ENCODE measurements around the gene SF3B1. TPM values are rescaled to one million over a fixed set of nuclear protein-coding genes. Genes with fewer than 3 reads are reported as not detected.

The SF3B1 gene
- total and polyA plus RNA-seq, 7 experiments from 2014 or later: 130 to 737 (median 439) TPM

GRCh38 chr2:197472166-197472565, 37.3 kb upstream of the SF3B1 start:
- H3K4me3 Mint-ChIP-seq: no peak overlapping the region
- H3K4me1 Mint-ChIP-seq: peaks cover 0 to 3% (median 0%) of the 10 kb centered on the region in 7 donors
- H3K27me3 Mint-ChIP-seq: no peaks in the 10 kb centered on the region
- DNase-seq (no peak), ATAC-seq (no peak)
- Histone ChIP-seq H3K27ac (ENCODE audit: low read depth, low read length) (no peak overlapping the region), H3K27me3 (ENCODE audit: control insufficient read depth in 2 of 2, insufficient read depth in 2 of 2, low read length in 2 of 2) (no peaks in the 10 kb centered on the region), H3K4me3 (ENCODE audit: low read length) (no peak overlapping the region), H3K36me3 (ENCODE audit: control insufficient read depth in 2 of 3, insufficient read depth in 3 of 3, low read length in 3 of 3) (peaks cover 13 to 89% (median 45%) of the 10 kb centered on the region in 3 experiments), H3K9me3 (ENCODE audit: control insufficient read depth in 2 of 3, low read length in 3 of 3) (no peaks in the 10 kb centered on the region), H3K4me1 (ENCODE audit: control insufficient read depth in 2 of 2, insufficient read depth in 2 of 2, low read length in 2 of 2) (no peaks in the 10 kb centered on the region)
- CTCF ChIA-PET: no interaction called here
- no peaks in the 10 kb centered on the region for H3K9me3 Mint-ChIP-seq
- peaks cover 0 to 27% (median 22%) of the 10 kb centered on the region in 5 donors for H3K36me3 Mint-ChIP-seq
- intact Hi-C loops (cut with micrococcal nuclease): no loop called here
- H3K27ac Mint-ChIP-seq: peak overlapping the region in 3 of 9 donors; percentile 0 to 90 (median 67)
- POLR2A ChIA-PET: no interaction called here

DNA sequence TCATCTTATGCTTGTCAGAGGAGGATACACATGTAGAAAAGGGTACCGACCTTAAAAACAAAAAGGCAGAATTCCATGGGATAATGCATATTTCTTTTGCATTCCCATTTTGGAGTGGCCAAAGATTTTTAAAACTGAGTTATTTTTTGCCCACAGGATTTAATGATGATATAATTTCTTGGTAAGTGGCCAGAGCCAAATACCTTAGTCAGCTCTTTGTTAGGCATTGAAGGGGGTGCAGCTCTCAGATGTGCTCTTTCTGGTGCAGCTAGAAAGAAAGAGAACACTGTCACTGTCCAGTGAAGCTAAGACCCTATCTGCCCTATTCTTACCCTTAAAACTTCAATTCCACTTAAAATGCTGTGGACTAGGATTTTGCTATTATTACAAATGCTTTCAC, 29.3 kb upstream of the SF3B1 start:
- peaks cover 12 to 79% (median 33%) of the 10 kb centered on the region in 3 experiments for H3K36me3 ChIP-seq (ENCODE audit: control insufficient read depth in 2 of 3, insufficient read depth in 3 of 3, low read length in 3 of 3)
- Mint-ChIP-seq H3K4me3 (no peak overlapping the region), H3K4me1 (peaks cover 9 to 26% (median 15%) of the 10 kb centered on the region in 7 donors), H3K9me3 (no peaks in the 10 kb centered on the region), H3K27me3 (no peaks in the 10 kb centered on the region), H3K36me3 (peaks cover 12 to 35% (median 19%) of the 10 kb centered on the region in 5 donors), H3K27ac (peak overlapping the region in 1 of 9 donors; percentile 57)
- DNase-seq (no peak), ATAC-seq (no peak)
- no peaks in the 10 kb centered on the region for H3K9me3 ChIP-seq (ENCODE audit: control insufficient read depth in 2 of 3, low read length in 3 of 3)
- no peaks in the 10 kb centered on the region for H3K27me3 ChIP-seq (ENCODE audit: control insufficient read depth in 2 of 2, insufficient read depth in 2 of 2, low read length in 2 of 2)
- no peak overlapping the region for H3K27ac ChIP-seq (ENCODE audit: low read depth, low read length)
- CTCF ChIA-PET: no interaction called here
- POLR2A ChIA-PET: interaction anchor here (0.6 to 1.4 kb wide), 2 partner anchors 11 to 14 kb away, joined by 3 to 4 read pairs; partner anchors contain the start of gene COQ10B
- no peaks in the 10 kb centered on the region for H3K4me1 ChIP-seq (ENCODE audit: control insufficient read depth in 2 of 2, insufficient read depth in 2 of 2, low read length in 2 of 2)
- intact Hi-C loops (cut with micrococcal nuclease): loop anchor here in 1 of 2 donors (5.0 kb wide), 1 partner anchor 37 kb away; no protein-coding TSS in a partner anchor
- H3K4me3 ChIP-seq (ENCODE audit: low read length): no peak overlapping the region

- intact Hi-C loops (cut with micrococcal nuclease): loop anchor here in 1 of 2 donors (5.0 kb wide), 1 partner anchor 34 kb away; no protein-coding TSS in a partner anchor
- Histone ChIP-seq H3K27ac (ENCODE audit: low read depth, low read length) (no peak overlapping the region), H3K9me3 (ENCODE audit: control insufficient read depth in 2 of 3, low read length in 3 of 3) (no peaks in the 10 kb centered on the region), H3K4me3 (ENCODE audit: low read length) (no peak overlapping the region), H3K27me3 (ENCODE audit: control insufficient read depth in 2 of 2, insufficient read depth in 2 of 2, low read length in 2 of 2) (no peaks in the 10 kb centered on the region), H3K36me3 (ENCODE audit: control insufficient read depth in 2 of 3, insufficient read depth in 3 of 3, low read length in 3 of 3) (peaks cover 7 to 59% (median 28%) of the 10 kb centered on the region in 3 experiments), H3K4me1 (ENCODE audit: control insufficient read depth in 2 of 2, insufficient read depth in 2 of 2, low read length in 2 of 2) (no peaks in the 10 kb centered on the region)
- Mint-ChIP-seq H3K4me3 (no peak overlapping the region), H3K27me3 (no peaks in the 10 kb centered on the region), H3K36me3 (peaks cover 8 to 26% (median 10%) of the 10 kb centered on the region in 5 donors), H3K27ac (peak overlapping the region in 1 of 9 donors; percentile 14), H3K4me1 (peaks cover 22 to 45% (median 32%) of the 10 kb centered on the region in 7 donors), H3K9me3 (no peaks in the 10 kb centered on the region)
- CTCF ChIA-PET: interaction anchor here (0.6 to 1.0 kb wide), 2 partner anchors 317 to 663 kb away, joined by 3 to 5 read pairs; no protein-coding TSS in a partner anchor
- DNase-seq (no peak), ATAC-seq (no peak)
- POLR2A ChIA-PET: interaction anchor here (1.6 kb wide), 1 partner anchor 39 kb away, joined by 7 read pairs; the partner anchor contains the start of gene HSPD1
These were observed 26.2 kb upstream of the SF3B1 start for GRCh38 chr2:197461057-197461456.

DNA sequence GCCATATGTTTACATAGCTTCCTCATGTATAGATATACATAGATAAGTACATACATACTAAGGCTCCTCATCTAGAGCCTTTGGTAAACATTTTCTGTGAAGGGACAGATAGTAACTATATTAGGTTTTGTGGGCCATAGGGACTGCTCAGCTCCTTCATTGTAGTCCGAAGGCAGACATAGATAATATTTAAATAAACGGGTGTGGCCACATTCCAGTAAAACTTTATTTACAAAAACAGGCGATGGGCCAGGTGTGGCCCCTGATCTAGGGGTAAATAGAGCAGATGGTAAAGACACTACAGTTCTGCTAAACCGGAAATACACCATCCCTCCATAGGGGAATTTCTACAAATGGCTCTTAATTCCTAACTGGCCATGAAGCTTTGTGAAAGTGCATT, 25.8 kb upstream of the SF3B1 start:
- H3K27ac ChIP-seq (ENCODE audit: low read depth, low read length): no peak overlapping the region
- Mint-ChIP-seq H3K36me3 (peaks cover 7 to 23% (median 10%) of the 10 kb centered on the region in 5 donors), H3K27me3 (no peaks in the 10 kb centered on the region), H3K4me1 (peaks cover 22 to 47% (median 36%) of the 10 kb centered on the region in 7 donors), H3K27ac (no peak overlapping the region), H3K9me3 (no peaks in the 10 kb centered on the region), H3K4me3 (no peak overlapping the region)
- DNase-seq: no peak
- H3K27me3 ChIP-seq (ENCODE audit: control insufficient read depth in 2 of 2, insufficient read depth in 2 of 2, low read length in 2 of 2): no peaks in the 10 kb centered on the region
- H3K4me1 ChIP-seq (ENCODE audit: control insufficient read depth in 2 of 2, insufficient read depth in 2 of 2, low read length in 2 of 2): peaks cover 0 to 3% of the 10 kb centered on the region in 2 donors
- ChIA-PET CTCF (interaction anchor here (0.6 to 1.0 kb wide), 2 partner anchors 318 to 662 kb away, joined by 3 to 5 read pairs; no protein-coding TSS in a partner anchor), POLR2A (interaction anchor here (1.6 kb wide), 1 partner anchor 39 kb away, joined by 7 read pairs; the partner anchor contains the start of gene HSPD1)
- H3K4me3 ChIP-seq (ENCODE audit: low read length): no peak overlapping the region
- no peaks in the 10 kb centered on the region for H3K9me3 ChIP-seq (ENCODE audit: control insufficient read depth in 2 of 3, low read length in 3 of 3)
- intact Hi-C loops (cut with micrococcal nuclease): loop anchor here in 1 of 2 donors (5.0 kb wide), 1 partner anchor 33 kb away; no protein-coding TSS in a partner anchor
- ATAC-seq: no peak
- peaks cover 5 to 55% (median 28%) of the 10 kb centered on the region in 3 experiments for H3K36me3 ChIP-seq (ENCODE audit: control insufficient read depth in 2 of 3, insufficient read depth in 3 of 3, low read length in 3 of 3)

GRCh38 chr2:197455428-197455827, 20.6 kb upstream of the SF3B1 start:
- no peak for DNase-seq
- H3K9me3 ChIP-seq (ENCODE audit: control insufficient read depth in 2 of 3, low read length in 3 of 3): no peaks in the 10 kb centered on the region
- H3K4me3 ChIP-seq (ENCODE audit: low read length): no peak overlapping the region
- H3K27me3 ChIP-seq (ENCODE audit: control insufficient read depth in 2 of 2, insufficient read depth in 2 of 2, low read length in 2 of 2): no peaks in the 10 kb centered on the region
- CTCF ChIA-PET: no interaction called here
- POLR2A ChIA-PET: interaction anchor here (5.4 to 7.8 kb wide), 2 partner anchors 22 to 45 kb away, joined by 69 to 176 read pairs; partner anchors contain the start of genes HSPD1, HSPE1 and SF3B1
- peaks cover 0 to 5% (median 1%) of the 10 kb centered on the region in 5 donors for H3K36me3 Mint-ChIP-seq
- H3K27ac Mint-ChIP-seq: peak overlapping the region in 5 of 9 donors; percentile 2 to 99 (median 46)
- no peak for ATAC-seq
- peaks cover 0 to 6% (median 0%) of the 10 kb centered on the region in 11 donors for H3K9me3 Mint-ChIP-seq
- H3K4me1 ChIP-seq (ENCODE audit: control insufficient read depth in 2 of 2, insufficient read depth in 2 of 2, low read length in 2 of 2): peaks cover 16% of the 10 kb centered on the region in 2 donors
- H3K4me3 Mint-ChIP-seq: peak overlapping the region in 8 of 10 donors; percentile 23 to 100 (median 68)
- H3K27ac ChIP-seq (ENCODE audit: low read depth, low read length): no peak overlapping the region
- intact Hi-C loops (cut with micrococcal nuclease): loop anchor here in 1 of 2 donors (5.0 kb wide), 1 partner anchor 33 kb away; no protein-coding TSS in a partner anchor
- peaks cover 29 to 73% (median 64%) of the 10 kb centered on the region in 7 donors for H3K4me1 Mint-ChIP-seq
- H3K27me3 Mint-ChIP-seq: no peaks in the 10 kb centered on the region
- H3K36me3 ChIP-seq (ENCODE audit: control insufficient read depth in 2 of 3, insufficient read depth in 3 of 3, low read length in 3 of 3): peaks cover 0 to 17% (median 6%) of the 10 kb centered on the region in 3 experiments

DNA sequence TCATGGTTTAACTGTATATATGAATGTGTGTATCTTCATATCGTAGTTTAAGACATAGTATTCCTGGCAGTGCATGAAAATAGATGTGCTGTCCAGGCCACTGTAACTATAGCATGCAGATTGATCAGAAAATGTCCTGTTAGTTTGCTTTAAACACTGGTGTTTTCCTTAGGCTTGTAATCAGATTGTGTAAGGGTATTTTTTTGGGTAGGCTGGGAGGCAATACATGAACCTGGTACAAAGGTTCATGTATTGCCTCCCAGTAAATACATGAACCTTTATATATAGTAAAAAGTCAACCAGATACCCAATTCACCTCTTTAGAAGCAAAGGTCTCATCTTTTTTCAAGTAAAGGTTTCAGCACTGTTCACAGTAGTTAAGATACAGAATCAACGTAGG, 20.1 kb upstream of the SF3B1 start:
- Histone ChIP-seq H3K27me3 (ENCODE audit: control insufficient read depth in 2 of 2, insufficient read depth in 2 of 2, low read length in 2 of 2) (no peaks in the 10 kb centered on the region), H3K4me1 (ENCODE audit: control insufficient read depth in 2 of 2, insufficient read depth in 2 of 2, low read length in 2 of 2) (peaks cover 16% of the 10 kb centered on the region in 2 donors), H3K36me3 (ENCODE audit: control insufficient read depth in 2 of 3, insufficient read depth in 3 of 3, low read length in 3 of 3) (peaks cover 0 to 13% (median under 1%) of the 10 kb centered on the region in 3 experiments), H3K27ac (ENCODE audit: low read depth, low read length) (peak overlapping the region; percentile 96), H3K4me3 (ENCODE audit: low read length) (peak overlapping the region; percentile 92), H3K9me3 (ENCODE audit: control insufficient read depth in 2 of 3, low read length in 3 of 3) (no peaks in the 10 kb centered on the region)
- intact Hi-C loops (cut with micrococcal nuclease): loop anchor here (1.0 to 5.0 kb wide), 4 partner anchors 33 to 258 kb away; no protein-coding TSS in a partner anchor
- H3K27ac Mint-ChIP-seq: peak overlapping the region; percentile 33 to 100 (median 100)
- H3K4me3 Mint-ChIP-seq: peak overlapping the region; percentile 92 to 100 (median 99)
- ATAC-seq (no peak), DNase-seq (no peak)
- peaks cover 0 to 1% (median 0%) of the 10 kb centered on the region in 5 donors for H3K27me3 Mint-ChIP-seq
- H3K36me3 Mint-ChIP-seq: peaks cover 0 to 4% (median 0%) of the 10 kb centered on the region in 5 donors
- peaks cover 0 to 6% (median 0%) of the 10 kb centered on the region in 11 donors for H3K9me3 Mint-ChIP-seq
- H3K4me1 Mint-ChIP-seq: peaks cover 28 to 71% (median 61%) of the 10 kb centered on the region in 7 donors
- CTCF ChIA-PET: no interaction called here
- POLR2A ChIA-PET: interaction anchor here (5.4 to 7.8 kb wide), 2 partner anchors 21 to 46 kb away, joined by 69 to 176 read pairs; partner anchors contain the start of genes HSPD1, HSPE1 and SF3B1

Data from naive thymus-derived CD4-positive, alpha-beta T cell (primary cell).